ENCODE measurements around the gene SLC25A51. TPM values are rescaled to one million over a fixed set of nuclear protein-coding genes. Genes with fewer than 3 reads are reported as not detected.

The SLC25A51 gene
- polyA plus RNA-seq, 1 donor (not counting 4 experiments of a cell fraction or from before 2014, with no cell fraction given), result 22.2 TPM

- Histone ChIP-seq H3K4me2 (ENCODE audit: control insufficient read depth, extremely low read depth, insufficient read depth, low read depth, low read length) (no peak overlapping the region), H2AFZ (ENCODE audit: control insufficient read depth, low read length) (no peak overlapping the region), H3K79me2 (ENCODE audit: control insufficient read depth, insufficient read depth, low read length) (peaks cover 3% of the 10 kb centered on the region), H3K36me3 (ENCODE audit: control insufficient read depth in 2 of 2, extremely low read depth in 1 of 2, insufficient read depth in 2 of 2, low read length in 2 of 2) (peaks cover 42 to 48% of the 10 kb centered on the region in 2 experiments), H3K27me3 (ENCODE audit: control insufficient read depth, extremely low read depth, insufficient read depth, low read length) (no peaks in the 10 kb centered on the region), H3K9me3 (ENCODE audit: control insufficient read depth, low read depth, low read length) (no peaks in the 10 kb centered on the region), H3K4me1 (ENCODE audit: control insufficient read depth, extremely low read depth, insufficient read depth, low read length) (peaks cover 40% of the 10 kb centered on the region), H4K20me1 (ENCODE audit: control insufficient read depth, extremely low read depth, insufficient read depth, low read length) (no peaks in the 10 kb centered on the region), H3K9ac (ENCODE audit: control insufficient read depth, extremely low read depth, insufficient read depth, low read length) (no peak overlapping the region), H3K27ac (ENCODE audit: control insufficient read depth, insufficient read depth, low read length) (no peak overlapping the region), H3K9me1 (ENCODE audit: control insufficient read depth, extremely low read depth, insufficient read depth, low read length) (peaks cover 6% of the 10 kb centered on the region), H3K4me3 (ENCODE audit: control insufficient read depth in 2 of 3, extremely low read depth in 1 of 3, insufficient read depth in 2 of 3, low read depth in 1 of 3, low read length in 3 of 3) (no peak overlapping the region)
- TF ChIP-seq CTCF (optimal IDR thresholded peaks at IDR 0.05 in 1 of 3, IDR thresholded peaks at IDR 0.05 in 1 of 3, conservative IDR thresholded peaks at IDR 0.05 in 1 of 3; ENCODE audit: extremely low read depth in 1 of 3, insufficient read depth in 2 of 3, low read length in 3 of 3) (no peak), EZH2 (IDR thresholded peaks at IDR 0.05; ENCODE audit: low read length) (no peak)
- FAIRE-seq, result no peak
- no peak for DNase-seq (ENCODE audit: low read depth, low spot score)
- dilution Hi-C loops (cut with MboI; ENCODE audit: extremely low pct_ligation_motif_present, low sequenced_read_pairs), result no loop called here
These were observed 42.1 kb upstream of the SLC25A51 start for GRCh38 chr9:37946041-37946440.

GRCh38 chr9:37944671-37945481 is 40.9 kb upstream of the SLC25A51 start:
- TF ChIP-seq CTCF (optimal IDR thresholded peaks at IDR 0.05 in 1 of 3, IDR thresholded peaks at IDR 0.05 in 1 of 3, conservative IDR thresholded peaks at IDR 0.05 in 1 of 3; ENCODE audit: extremely low read depth in 1 of 3, insufficient read depth in 2 of 3, low read length in 3 of 3) (no peak), EZH2 (IDR thresholded peaks at IDR 0.05; ENCODE audit: low read length) (no peak)
- Histone ChIP-seq H3K9ac (ENCODE audit: control insufficient read depth, extremely low read depth, insufficient read depth, low read length) (no peak overlapping the region), H3K9me3 (ENCODE audit: control insufficient read depth, low read depth, low read length) (no peaks in the 10 kb centered on the region), H3K36me3 (ENCODE audit: control insufficient read depth in 2 of 2, extremely low read depth in 1 of 2, insufficient read depth in 2 of 2, low read length in 2 of 2) (peaks cover 44% of the 10 kb centered on the region in 2 experiments), H3K4me3 (ENCODE audit: control insufficient read depth in 2 of 3, extremely low read depth in 1 of 3, insufficient read depth in 2 of 3, low read depth in 1 of 3, low read length in 3 of 3) (no peak overlapping the region), H3K4me1 (ENCODE audit: control insufficient read depth, extremely low read depth, insufficient read depth, low read length) (peaks cover 40% of the 10 kb centered on the region), H3K4me2 (ENCODE audit: control insufficient read depth, extremely low read depth, insufficient read depth, low read depth, low read length) (no peak overlapping the region), H3K79me2 (ENCODE audit: control insufficient read depth, insufficient read depth, low read length) (peaks cover 3% of the 10 kb centered on the region), H2AFZ (ENCODE audit: control insufficient read depth, low read length) (no peak overlapping the region), H4K20me1 (ENCODE audit: control insufficient read depth, extremely low read depth, insufficient read depth, low read length) (no peaks in the 10 kb centered on the region), H3K27me3 (ENCODE audit: control insufficient read depth, extremely low read depth, insufficient read depth, low read length) (no peaks in the 10 kb centered on the region), H3K9me1 (ENCODE audit: control insufficient read depth, extremely low read depth, insufficient read depth, low read length) (peaks cover 6% of the 10 kb centered on the region), H3K27ac (ENCODE audit: control insufficient read depth, insufficient read depth, low read length) (no peak overlapping the region)
- FAIRE-seq (no peak), DNase-seq (ENCODE audit: low read depth, low spot score) (no peak)
- dilution Hi-C loops (cut with MboI; ENCODE audit: extremely low pct_ligation_motif_present, low sequenced_read_pairs), result no loop called here

Data from keratinocyte (primary cell).